WTC11 (cell line): ENCODE measurements around the gene NOL9. TPM values are rescaled to one million over a fixed set of nuclear protein-coding genes. Genes with fewer than 3 reads are reported as not detected.

Experiments used
- ATAC-seq: fragments of 200-7000 bp; cut with Tn5 transposase; 2 replicates; pipeline ENCODE4 v1.10.0; 2021; ENCODE audit warnings: mild to moderate bottlenecking, moderate library complexity
- CTCF ChIA-PET: fragments of 300-600 bp; sonication (Branson Sonifier 250); formaldehyde crosslinking; loops from one replicate; lab custom pipeline; 2021; ENCODE audit warnings: antibody characterized with exemption; lab: Charles Lee
- POLR2A ChIA-PET: fragments of 350-600 bp; sonication (Branson Sonifier 250); formaldehyde crosslinking; loops from one replicate; lab custom pipeline; 2021; ENCODE audit warnings: antibody characterized with exemption; lab: Charles Lee
- DNase-seq: peaks from one replicate; pipeline ENCODE4 v3.0.0; 2021; ENCODE audit warnings: low spot score
- H3K27ac Mint-ChIP-seq: 2 replicates; pipeline ENCODE4 v1.8.0; 2021; ENCODE audit warnings: mixed read lengths
- H3K27me3 Mint-ChIP-seq: 2 replicates; pipeline ENCODE4 v1.8.0; 2021; ENCODE audit warnings: low read depth, mild to moderate bottlenecking, moderate library complexity, mixed read lengths
- H3K36me3 Mint-ChIP-seq: 2 replicates; pipeline ENCODE4 v1.8.0; 2021; ENCODE audit warnings: mixed read lengths
- H3K4me1 Mint-ChIP-seq: 2 replicates; pipeline ENCODE4 v1.8.0; 2022; ENCODE audit warnings: mixed read lengths
- H3K4me3 Mint-ChIP-seq: 2 replicates; pipeline ENCODE4 v1.8.0; 2021; ENCODE audit warnings: mild to moderate bottlenecking, moderate library complexity, mixed read lengths
- H3K9me3 Mint-ChIP-seq: 2 replicates; pipeline ENCODE4 v1.8.0; 2021; ENCODE audit warnings: mixed read lengths
- CREB1 ChIP-seq: sonication (generic); formaldehyde crosslinking; IDR thresholded peaks from 2 replicates; pipeline ENCODE4 v1.8.0; 2023; ENCODE audit warnings: mild to moderate bottlenecking, missing genetic modification reagents
- FOXP1 ChIP-seq: sonication (generic); formaldehyde crosslinking; IDR thresholded peaks from 2 replicates; pipeline ENCODE4 v1.8.0; 2022; ENCODE audit warnings: missing genetic modification reagents, mild to moderate bottlenecking, moderate library complexity, borderline replicate concordance
- GRHL2 ChIP-seq: fragments of 250-450 bp; sonication (Bioruptor Pico); IDR thresholded peaks from 2 replicates; pipeline ENCODE4 v1.8.0; 2022; ENCODE audit warnings: mild to moderate bottlenecking, moderate library complexity; ENCODE audit not compliant: insufficient replicate concordance, severe bottlenecking
- GTF2I ChIP-seq: fragments of 250-450 bp; sonication (Bioruptor Pico); conservative IDR thresholded peaks from 2 replicates; pipeline ENCODE4 v1.4.0; 2021; ENCODE audit warnings: mild to moderate bottlenecking
- NFATC4 ChIP-seq: fragments of 250-450 bp; sonication (Bioruptor Pico); IDR thresholded peaks from 2 replicates; pipeline ENCODE4 v1.9.0; 2021; ENCODE audit warnings: mild to moderate bottlenecking
- NR3C1 ChIP-seq: sonication (generic); formaldehyde crosslinking; conservative IDR thresholded peaks from 2 replicates; pipeline ENCODE4 v1.8.1; 2023; ENCODE audit warnings: low read depth, mild to moderate bottlenecking, missing genetic modification reagents
- ZNF138 ChIP-seq: sonication (generic); formaldehyde crosslinking; conservative IDR thresholded peaks from 2 replicates; pipeline ENCODE4 v1.8.1; 2022; ENCODE audit warnings: mild to moderate bottlenecking, moderate library complexity, missing genetic modification reagents
- ZNF396 ChIP-seq: fragments of 250-450 bp; sonication (Bioruptor Pico); IDR thresholded peaks from 2 replicates; pipeline ENCODE4 v1.8.0; 2021; ENCODE audit warnings: mild to moderate bottlenecking, moderate library complexity, borderline replicate concordance
- ZNF416 ChIP-seq: fragments of 250-450 bp; sonication (Bioruptor Pico); IDR thresholded peaks from 2 replicates; pipeline ENCODE4 v1.9.0; 2021; ENCODE audit warnings: mild to moderate bottlenecking, inconsistent platforms
- total RNA-seq: library from RNA; stranded (reverse); gene quantifications from 3 replicates; pipeline ENCODE4 v1.2.3, GENCODE V29; 2021
- TF ChIP-seq, protein P1 (sequence below): sonication (generic); formaldehyde crosslinking; IDR thresholded peaks from 2 replicates; pipeline ENCODE4 v1.8.1; 2023; ENCODE audit warnings: mild to moderate bottlenecking, missing genetic modification reagents, moderate library complexity
- TF ChIP-seq, protein P2 (sequence below): sonication (generic); formaldehyde crosslinking; IDR thresholded peaks from 2 replicates; pipeline ENCODE4 v1.8.0; 2023; ENCODE audit warnings: mild to moderate bottlenecking, missing genetic modification reagents
- TF ChIP-seq, protein P3 (sequence below): sonication (generic); formaldehyde crosslinking; conservative IDR thresholded peaks from 2 replicates; pipeline ENCODE4 v1.8.1; 2023; ENCODE audit warnings: mild to moderate bottlenecking, low read depth, missing genetic modification reagents, moderate library complexity
- TF ChIP-seq, protein P4 (sequence below): sonication (generic); formaldehyde crosslinking; conservative IDR thresholded peaks from 2 replicates; pipeline ENCODE4 v1.8.1; 2022; ENCODE audit warnings: mild to moderate bottlenecking, missing genetic modification reagents
- TF ChIP-seq, protein P5 (sequence below): sonication (generic); formaldehyde crosslinking; IDR thresholded peaks from 2 replicates; pipeline ENCODE4 v1.8.0; 2023; ENCODE audit warnings: missing genetic modification reagents

Gene NOL9
- total RNA-seq, 1 experiment from 2014 or later: 37.4 TPM

DNA sequence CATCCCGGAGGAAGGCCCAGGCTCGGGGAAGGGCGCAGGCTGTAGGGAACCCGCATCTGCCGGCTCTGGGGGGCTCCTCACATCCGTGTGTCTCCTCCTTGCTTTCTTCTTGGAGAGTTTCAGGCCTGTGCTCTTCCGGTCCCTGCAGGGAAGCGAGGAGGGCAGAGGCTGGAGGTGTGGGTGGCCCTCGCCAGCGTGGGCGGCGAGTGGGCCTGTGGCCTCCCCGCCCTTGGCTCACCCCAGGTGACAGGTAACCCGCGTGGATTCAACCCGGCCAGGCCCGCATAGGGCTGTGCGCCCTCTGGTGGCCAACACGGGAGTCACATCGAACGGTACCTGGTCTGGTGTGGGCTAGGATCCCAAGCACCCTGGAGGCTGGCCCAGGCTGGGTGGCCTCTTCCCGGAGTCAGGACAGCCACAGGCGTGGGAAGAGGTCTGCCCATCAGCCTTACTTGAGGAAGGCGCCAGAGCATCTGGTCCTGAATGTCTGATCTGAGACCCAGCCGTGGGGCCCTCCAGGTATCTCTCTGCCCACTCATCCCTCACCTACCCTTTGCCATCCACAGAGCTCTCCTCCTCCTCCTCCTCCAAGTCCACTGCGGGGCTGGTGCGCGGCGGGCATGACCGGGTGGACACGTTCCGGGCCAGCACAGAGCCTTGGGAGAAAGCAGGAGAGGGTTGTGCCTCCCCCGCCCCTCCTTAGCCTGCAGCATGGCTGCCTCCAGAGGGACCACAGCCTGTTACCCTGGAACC lies 78.8 kb downstream of the NOL9 start (continued):
- TF ChIP-seq, protein P1, sequence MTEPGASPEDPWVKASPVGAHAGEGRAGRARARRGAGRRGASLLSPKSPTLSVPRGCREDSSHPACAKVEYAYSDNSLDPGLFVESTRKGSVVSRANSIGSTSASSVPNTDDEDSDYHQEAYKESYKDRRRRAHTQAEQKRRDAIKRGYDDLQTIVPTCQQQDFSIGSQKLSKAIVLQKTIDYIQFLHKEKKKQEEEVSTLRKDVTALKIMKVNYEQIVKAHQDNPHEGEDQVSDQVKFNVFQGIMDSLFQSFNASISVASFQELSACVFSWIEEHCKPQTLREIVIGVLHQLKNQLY (CRISPR knock-in tag): no peak
- TF ChIP-seq, protein P2, sequence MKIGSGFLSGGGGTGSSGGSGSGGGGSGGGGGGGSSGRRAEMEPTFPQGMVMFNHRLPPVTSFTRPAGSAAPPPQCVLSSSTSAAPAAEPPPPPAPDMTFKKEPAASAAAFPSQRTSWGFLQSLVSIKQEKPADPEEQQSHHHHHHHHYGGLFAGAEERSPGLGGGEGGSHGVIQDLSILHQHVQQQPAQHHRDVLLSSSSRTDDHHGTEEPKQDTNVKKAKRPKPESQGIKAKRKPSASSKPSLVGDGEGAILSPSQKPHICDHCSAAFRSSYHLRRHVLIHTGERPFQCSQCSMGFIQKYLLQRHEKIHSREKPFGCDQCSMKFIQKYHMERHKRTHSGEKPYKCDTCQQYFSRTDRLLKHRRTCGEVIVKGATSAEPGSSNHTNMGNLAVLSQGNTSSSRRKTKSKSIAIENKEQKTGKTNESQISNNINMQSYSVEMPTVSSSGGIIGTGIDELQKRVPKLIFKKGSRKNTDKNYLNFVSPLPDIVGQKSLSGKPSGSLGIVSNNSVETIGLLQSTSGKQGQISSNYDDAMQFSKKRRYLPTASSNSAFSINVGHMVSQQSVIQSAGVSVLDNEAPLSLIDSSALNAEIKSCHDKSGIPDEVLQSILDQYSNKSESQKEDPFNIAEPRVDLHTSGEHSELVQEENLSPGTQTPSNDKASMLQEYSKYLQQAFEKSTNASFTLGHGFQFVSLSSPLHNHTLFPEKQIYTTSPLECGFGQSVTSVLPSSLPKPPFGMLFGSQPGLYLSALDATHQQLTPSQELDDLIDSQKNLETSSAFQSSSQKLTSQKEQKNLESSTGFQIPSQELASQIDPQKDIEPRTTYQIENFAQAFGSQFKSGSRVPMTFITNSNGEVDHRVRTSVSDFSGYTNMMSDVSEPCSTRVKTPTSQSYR (CRISPR knock-in tag): no peak
- TF ChIP-seq GTF2I (CRISPR knock-in tag) (no peak), NFATC4 (CRISPR knock-in tag) (no peak)
- TF ChIP-seq, all 79 proteins: peak for 6

DNA sequence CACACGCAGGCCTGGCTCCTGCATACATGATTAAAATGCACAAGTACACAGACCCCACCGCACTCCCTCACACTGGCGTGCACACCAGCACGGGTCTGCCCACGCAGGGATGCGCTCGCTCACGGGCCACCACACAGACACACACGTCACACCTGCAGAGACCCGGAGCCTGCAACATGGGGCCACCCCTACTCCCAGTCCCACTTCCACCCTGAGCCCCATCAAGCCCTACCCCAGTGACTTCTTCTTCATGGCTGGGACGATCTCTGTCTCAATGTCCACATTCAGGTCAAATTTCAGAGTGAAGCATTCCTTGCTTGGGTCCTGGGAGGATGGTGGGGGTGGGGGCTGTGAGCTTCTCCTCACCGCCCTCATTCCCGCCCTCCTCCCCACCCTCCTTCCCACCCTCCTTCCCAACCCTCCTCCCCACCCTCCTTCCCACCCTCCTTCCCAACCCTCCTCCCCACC lies 79.5 kb downstream of the NOL9 start:
- Mint-ChIP-seq H3K4me3 (no peak overlapping the region), H3K27ac (no peak overlapping the region), H3K27me3 (no peaks in the 10 kb centered on the region), H3K9me3 (no peaks in the 10 kb centered on the region), H3K36me3 (peaks cover 10% of the 10 kb centered on the region), H3K4me1 (peaks cover 34% of the 10 kb centered on the region)
- CTCF ChIA-PET: interaction anchor here (2.5 to 6.3 kb wide), 4 partner anchors 9 to 35 kb away, joined by 11 to 73 read pairs (median 53); partner anchors contain the start of gene TNFRSF25
- DNase-seq: peak; percentile 12
- TF ChIP-seq ZNF416 (CRISPR knock-in tag) (no peak), FOXP1 (CRISPR knock-in tag) (peak; percentile 24; the same call in 1 of the 2 replicates)
- ATAC-seq: no peak
- POLR2A ChIA-PET: no interaction called here

DNA sequence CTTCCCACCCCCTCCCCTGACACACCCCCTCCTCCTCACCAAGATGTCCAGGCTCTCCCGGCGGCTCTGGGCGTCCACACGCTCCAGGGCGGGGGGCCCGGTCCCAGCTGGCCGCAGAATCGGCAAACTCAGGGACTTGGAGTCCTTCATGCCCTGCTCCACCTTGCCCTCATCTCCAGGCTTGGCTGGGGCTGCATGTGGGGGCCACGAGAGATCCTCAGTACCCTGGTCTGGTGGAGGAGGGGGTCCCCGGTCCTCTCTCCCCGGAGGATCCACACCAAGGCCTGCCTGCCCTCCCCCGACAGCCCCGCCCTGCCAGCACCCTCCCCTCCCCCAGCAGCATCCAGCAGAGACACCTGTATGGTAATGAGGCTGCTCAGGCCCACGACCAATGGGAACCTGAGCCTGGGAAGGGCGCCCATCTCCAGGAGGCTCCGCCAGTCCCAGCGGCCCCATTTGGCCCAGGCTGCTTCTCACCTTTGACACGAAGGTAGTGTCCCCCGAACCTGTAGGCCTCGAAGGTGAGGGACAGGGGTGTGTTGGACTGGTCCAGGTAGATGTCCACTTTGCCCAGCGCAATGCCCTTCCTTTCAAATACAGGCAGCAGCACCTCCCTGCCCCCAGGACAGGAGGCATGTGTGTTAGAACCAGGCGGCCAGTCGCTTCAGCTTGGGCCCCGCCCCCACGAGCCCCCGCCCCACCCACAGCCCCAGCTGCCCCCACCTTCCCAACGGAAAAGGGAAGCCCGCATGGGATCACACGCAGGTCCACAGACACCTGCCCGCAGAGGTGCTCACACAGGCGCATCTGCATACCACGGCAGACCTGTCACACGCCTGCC lies 80.1 kb downstream of the NOL9 start:
- H3K36me3 Mint-ChIP-seq: peaks cover 16% of the 10 kb centered on the region
- ATAC-seq: 0 out of 2 replicates have a peak, but pooled peaks have one; percentile 1
- CTCF ChIA-PET: interaction anchor here (1.3 to 6.3 kb wide), 8 partner anchors 8 to 54 kb away, joined by 4 to 73 read pairs (median 23); partner anchors contain the start of genes HES2 and TNFRSF25
- POLR2A ChIA-PET: no interaction called here
- TF ChIP-seq ZNF138 (CRISPR knock-in tag) (no peak), NR3C1 (CRISPR knock-in tag) (no peak), CREB1 (no peak), ZNF396 (no peak), GRHL2 (CRISPR knock-in tag) (no peak)
- TF ChIP-seq, protein P3, sequence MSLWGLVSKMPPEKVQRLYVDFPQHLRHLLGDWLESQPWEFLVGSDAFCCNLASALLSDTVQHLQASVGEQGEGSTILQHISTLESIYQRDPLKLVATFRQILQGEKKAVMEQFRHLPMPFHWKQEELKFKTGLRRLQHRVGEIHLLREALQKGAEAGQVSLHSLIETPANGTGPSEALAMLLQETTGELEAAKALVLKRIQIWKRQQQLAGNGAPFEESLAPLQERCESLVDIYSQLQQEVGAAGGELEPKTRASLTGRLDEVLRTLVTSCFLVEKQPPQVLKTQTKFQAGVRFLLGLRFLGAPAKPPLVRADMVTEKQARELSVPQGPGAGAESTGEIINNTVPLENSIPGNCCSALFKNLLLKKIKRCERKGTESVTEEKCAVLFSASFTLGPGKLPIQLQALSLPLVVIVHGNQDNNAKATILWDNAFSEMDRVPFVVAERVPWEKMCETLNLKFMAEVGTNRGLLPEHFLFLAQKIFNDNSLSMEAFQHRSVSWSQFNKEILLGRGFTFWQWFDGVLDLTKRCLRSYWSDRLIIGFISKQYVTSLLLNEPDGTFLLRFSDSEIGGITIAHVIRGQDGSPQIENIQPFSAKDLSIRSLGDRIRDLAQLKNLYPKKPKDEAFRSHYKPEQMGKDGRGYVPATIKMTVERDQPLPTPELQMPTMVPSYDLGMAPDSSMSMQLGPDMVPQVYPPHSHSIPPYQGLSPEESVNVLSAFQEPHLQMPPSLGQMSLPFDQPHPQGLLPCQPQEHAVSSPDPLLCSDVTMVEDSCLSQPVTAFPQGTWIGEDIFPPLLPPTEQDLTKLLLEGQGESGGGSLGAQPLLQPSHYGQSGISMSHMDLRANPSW: no peak
- TF ChIP-seq, protein P4, sequence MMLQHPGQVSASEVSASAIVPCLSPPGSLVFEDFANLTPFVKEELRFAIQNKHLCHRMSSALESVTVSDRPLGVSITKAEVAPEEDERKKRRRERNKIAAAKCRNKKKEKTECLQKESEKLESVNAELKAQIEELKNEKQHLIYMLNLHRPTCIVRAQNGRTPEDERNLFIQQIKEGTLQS (CRISPR knock-in tag): no peak
- TF ChIP-seq, protein P5, sequence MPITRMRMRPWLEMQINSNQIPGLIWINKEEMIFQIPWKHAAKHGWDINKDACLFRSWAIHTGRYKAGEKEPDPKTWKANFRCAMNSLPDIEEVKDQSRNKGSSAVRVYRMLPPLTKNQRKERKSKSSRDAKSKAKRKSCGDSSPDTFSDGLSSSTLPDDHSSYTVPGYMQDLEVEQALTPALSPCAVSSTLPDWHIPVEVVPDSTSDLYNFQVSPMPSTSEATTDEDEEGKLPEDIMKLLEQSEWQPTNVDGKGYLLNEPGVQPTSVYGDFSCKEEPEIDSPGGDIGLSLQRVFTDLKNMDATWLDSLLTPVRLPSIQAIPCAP: no peak
- no peaks in the 10 kb centered on the region for H3K27me3 Mint-ChIP-seq
- H3K4me3 Mint-ChIP-seq: no peak overlapping the region
- no peak overlapping the region for H3K27ac Mint-ChIP-seq
- peaks cover 34% of the 10 kb centered on the region for H3K4me1 Mint-ChIP-seq
- H3K9me3 Mint-ChIP-seq: no peaks in the 10 kb centered on the region
- DNase-seq: peak; percentile 59
